Peyer's patch (tissue), 4 donors: ENCODE data around the gene DDX31.

Experiments used
- CTCF ChIP-seq, 6 experiments: fragments of 450-650 bp in 4 of 6; fragments of 200-600 bp in 2 of 6; sonication (generic) in 1 of 6; IDR thresholded peaks; one replicate each; pipeline ENCODE4 v1.5.1; 2017 to 2019; ENCODE audit warnings: antibody characterized with exemption in 6 of 6, mild to moderate bottlenecking in 3 of 6, moderate library complexity in 1 of 6
- POLR2A ChIP-seq, 2 donors: fragments of 450-650 bp; IDR thresholded peaks; one replicate each; pipeline ENCODE4 v1.5.1; 2017; ENCODE audit warnings: antibody characterized with exemption in 2 of 2, mild to moderate bottlenecking in 2 of 2, moderate library complexity in 2 of 2

- TF ChIP-seq CTCF (IDR thresholded peaks at IDR 0.05) = peak in 3 of 6 experiments; percentile 5 to 18 (median 15)
- TF ChIP-seq POLR2A (IDR thresholded peaks at IDR 0.05) = no peak
These were observed 123.4 kb downstream of the DDX31 start for GRCh38 chr9:132546148-132547051.
